T-helper 22 cell (primary cell): ENCODE measurements around the gene CCL7.
"Not testable (repeated sequence)": the region's sequence is repeated elsewhere in the genome, so short reads cannot be mapped to it uniquely, and the experiment has no call there.

Source experiments
- DNase-seq: peaks from one replicate; pipeline ENCODE4 v3.0.0-alpha.2; 2020; ENCODE audit warnings: low read depth

Gene CCL7

DNA sequence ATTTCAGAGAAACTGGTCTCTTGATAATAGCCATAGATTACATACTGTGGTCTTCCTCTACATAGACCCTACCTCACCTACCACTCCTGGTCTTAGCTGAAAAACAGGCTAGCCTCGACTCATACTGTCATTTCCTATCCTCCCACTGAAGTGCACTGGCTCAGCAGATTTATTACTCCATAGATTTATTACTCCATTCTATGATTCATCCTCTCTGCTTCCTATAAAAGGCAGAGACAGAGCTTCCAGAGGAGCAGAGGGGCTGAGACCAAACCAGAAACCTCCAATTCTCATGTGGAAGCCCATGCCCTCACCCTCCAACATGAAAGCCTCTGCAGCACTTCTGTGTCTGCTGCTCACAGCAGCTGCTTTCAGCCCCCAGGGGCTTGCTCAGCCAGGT, at the start of gene CCL7:
Gene CCL7, plus strand, starts transcription at position 253 of the 400 bp plus-strand sequence. Its CDS starts 70 bp downstream, at position 323.
- no peak for DNase-seq

GRCh38 chr17:34220752-34221395, 49.1 kb upstream of the CCL7 start:
- no peak for DNase-seq

DNA sequence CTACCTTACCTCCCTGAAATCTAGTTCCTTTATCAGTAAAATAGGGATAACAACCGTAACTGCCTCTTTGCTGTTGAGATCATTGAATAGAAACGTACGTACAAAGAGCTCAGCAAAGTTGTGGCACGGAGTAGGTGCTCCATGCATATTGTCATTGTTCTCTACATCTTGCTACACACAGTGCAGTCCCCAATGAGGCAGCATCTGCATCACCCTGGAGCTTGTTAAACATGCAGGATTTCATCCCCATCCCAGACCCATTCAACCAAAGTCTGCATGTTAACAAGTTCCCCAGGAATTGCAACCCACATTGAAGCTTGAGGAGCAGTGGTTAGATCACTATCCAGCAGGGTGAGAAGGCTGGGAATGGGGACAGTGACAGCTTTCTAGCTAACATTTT, 48.6 kb upstream of the CCL7 start:
- DNase-seq = no peak

DNA sequence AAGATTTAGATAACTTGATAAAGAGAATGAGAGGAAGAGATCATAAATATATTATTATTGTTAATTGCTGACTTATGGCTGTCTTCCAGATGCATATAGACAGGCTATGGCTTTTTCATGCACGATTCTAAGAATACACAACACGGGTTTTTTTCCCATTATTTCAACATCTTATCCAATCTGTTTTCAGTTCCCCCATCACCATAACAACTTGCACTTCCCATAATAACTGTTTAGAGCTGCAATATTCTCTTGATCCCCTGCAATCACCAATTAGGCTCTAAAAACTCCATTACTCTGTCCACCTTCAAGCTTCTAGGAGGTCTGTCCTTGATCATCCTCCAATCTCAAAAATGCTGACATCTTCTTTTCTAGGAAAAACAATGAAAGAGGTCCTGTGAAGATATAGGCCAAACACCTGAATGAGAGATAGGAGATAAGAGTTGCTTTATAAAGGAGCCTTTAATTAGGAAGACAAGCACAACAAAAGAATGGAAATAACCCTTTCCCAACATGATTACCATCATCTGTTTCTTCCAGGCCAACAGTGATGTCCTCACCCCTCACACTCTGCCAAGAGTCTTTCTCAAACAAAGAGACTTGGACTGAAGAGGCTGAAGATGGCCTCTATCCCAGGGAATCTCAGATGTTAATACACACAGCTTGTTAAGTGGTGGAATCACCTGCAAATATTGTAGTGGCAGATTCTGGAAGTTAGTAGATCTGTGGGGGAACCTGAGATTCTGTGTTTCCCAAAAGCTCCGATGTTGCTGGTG, 47.1 kb upstream of the CCL7 start:
- DNase-seq = no peak

DNA sequence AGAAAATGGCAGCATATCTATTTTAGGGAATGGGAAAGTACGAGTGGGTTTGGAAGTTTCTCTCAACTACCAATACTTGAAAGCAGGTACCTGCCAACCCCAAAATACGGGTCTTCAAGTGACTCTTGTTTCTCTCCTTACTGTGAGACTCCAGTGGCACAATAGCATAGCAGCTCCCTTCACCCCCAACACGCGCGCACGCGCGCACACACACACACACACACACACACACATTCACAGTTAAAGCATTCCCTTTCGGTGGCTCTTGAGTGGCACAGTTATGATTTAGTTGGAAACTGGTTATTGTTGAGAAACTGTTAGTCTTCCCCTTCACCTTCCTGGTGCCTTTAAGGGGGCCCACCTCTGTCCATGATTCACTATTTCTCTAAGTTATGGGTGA, 45.0 kb upstream of the CCL7 start:
- no peak for DNase-seq

GRCh38 chr17:34226011-34226743, 43.8 kb upstream of the CCL7 start:
- DNase-seq = no peak

- no peak for DNase-seq
Measured at GRCh38 chr17:34226744-34227034, 43.3 kb upstream of the CCL7 start.

- not testable (repeated sequence) for DNase-seq
Measured at GRCh38 chr17:34227293-34227692, 42.7 kb upstream of the CCL7 start.

DNA sequence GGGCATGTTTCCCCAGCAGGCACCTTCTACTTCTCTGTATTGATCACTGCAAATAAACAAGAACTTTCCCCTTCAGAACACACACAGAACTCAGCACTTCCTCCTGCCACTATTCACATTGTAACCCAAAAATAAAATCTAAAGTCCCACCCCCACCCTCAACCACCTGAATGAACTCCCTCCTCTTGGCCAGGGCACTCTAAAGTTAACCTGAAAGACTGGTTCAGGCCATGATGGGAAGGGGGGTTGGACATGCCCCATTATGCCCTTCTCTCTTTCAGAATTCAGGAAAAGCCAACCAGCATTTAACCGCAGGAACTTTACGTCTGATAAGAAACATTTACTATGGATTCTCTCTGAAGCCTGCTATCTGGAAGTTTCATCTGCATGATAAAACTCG, 42.3 kb upstream of the CCL7 start:
- no peak for DNase-seq

GRCh38 chr17:34228781-34229180, 41.2 kb upstream of the CCL7 start:
- no peak for DNase-seq

DNA sequence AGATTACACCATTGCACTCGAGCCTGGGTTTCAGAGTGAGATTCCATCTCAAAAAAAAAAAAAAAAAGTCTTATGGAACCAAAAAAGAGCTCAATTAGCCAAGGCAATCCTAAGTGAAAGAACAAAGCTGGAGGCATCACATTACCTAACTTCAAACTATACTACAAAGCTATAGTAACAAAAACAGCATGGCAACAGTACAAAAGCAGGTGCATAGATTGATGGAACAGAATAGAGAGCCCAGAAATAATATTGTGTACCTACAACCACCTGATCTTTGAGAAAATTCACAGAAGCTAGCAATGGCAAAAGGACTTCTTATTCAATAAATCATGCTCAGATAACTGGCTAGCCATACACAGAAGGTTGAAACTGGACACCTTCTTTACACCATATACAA, 39.7 kb upstream of the CCL7 start:
- DNase-seq = no peak

DNA sequence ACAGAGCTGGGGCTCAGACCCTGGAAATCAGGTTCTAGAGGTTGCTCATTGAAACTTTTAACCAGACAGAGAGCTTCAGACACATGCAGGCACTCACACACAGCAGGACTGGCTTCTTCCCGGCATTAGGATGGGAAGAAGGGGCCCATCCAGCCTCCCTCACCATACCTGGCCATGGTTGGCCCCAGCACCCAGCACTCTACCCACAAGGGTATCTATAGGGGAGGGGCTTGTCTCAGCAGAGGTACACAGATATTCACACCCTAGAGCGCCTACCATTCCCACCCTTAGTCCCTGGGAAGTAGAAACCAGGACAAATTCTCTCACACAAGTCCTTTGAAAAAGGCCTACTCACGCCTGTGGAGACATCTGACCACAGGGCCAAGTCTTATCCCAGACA, 35.4 kb upstream of the CCL7 start:
- DNase-seq = no peak

DNA sequence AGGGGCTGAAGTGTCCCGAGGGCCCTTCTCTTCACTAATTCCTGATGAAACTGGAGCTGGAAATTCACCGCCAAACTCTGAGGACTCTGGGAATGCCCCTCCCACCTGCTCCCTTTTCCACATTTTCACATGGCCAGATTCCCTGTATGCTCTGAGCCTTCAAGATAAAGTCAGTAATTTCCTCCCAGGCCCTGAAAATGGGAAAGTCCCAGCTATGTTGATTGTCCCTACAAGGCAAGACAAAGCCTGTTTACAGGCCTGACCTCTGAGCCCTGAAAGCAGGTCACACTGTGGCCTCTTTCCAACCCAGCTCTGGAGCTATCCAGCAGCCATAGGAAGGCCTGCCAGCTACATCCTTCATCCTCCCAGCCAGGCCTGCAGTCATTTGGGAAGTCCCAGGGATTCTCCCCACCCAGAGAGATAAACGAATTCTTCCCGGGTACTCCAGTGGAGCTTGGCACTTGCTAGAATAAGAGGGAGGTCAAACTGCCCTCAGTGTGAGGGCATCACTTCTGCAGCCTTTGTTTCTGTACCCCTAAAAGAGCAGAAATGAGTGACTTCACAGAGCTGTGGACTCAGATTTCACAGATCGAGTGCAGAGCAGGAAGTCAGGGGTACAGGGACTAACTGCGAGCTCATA, 34.5 kb upstream of the CCL7 start:
- no peak for DNase-seq

- DNase-seq = no peak
Measured at GRCh38 chr17:34236281-34236892, 33.6 kb upstream of the CCL7 start.

DNA sequence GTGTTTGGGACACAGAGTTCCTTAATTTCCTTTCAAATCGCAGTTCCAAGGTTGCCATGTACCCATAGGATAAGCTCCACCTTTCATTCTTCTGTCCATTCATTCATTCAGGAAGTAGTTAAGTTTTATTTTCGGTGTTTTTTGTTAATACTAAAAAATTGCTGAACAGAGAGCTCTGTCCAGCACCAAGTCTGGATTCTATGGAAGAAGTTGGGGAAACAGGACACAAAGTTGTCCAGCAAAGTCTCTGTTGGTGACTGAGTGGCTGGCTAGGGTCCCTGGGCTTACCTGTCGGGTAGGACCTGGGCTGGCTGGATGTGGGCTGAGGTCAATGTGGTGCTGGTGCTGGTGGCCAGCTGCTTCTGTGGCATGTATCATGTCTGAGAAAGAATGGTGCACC, 32.6 kb upstream of the CCL7 start:
- no peak for DNase-seq

DNA sequence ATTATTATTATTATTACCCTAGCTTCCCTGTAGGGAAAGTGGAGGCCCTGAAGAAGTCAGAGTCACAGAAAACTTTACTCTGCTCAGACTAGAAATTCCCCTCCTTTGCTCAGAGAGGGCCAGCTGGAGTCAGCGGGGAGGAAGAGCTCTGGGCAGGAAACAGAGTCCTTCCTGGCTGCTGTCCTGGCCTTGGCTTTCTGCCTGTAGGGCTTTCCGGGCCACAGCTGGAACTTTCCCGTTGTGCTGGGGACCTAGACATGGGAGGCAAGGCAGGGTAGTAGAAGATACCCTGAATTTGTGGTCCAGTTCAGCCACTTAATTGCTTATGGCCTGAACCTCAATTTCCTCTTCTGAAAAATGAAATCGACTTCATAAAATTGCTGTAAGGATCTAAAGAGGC, 29.0 kb upstream of the CCL7 start:
- no peak for DNase-seq

DNA sequence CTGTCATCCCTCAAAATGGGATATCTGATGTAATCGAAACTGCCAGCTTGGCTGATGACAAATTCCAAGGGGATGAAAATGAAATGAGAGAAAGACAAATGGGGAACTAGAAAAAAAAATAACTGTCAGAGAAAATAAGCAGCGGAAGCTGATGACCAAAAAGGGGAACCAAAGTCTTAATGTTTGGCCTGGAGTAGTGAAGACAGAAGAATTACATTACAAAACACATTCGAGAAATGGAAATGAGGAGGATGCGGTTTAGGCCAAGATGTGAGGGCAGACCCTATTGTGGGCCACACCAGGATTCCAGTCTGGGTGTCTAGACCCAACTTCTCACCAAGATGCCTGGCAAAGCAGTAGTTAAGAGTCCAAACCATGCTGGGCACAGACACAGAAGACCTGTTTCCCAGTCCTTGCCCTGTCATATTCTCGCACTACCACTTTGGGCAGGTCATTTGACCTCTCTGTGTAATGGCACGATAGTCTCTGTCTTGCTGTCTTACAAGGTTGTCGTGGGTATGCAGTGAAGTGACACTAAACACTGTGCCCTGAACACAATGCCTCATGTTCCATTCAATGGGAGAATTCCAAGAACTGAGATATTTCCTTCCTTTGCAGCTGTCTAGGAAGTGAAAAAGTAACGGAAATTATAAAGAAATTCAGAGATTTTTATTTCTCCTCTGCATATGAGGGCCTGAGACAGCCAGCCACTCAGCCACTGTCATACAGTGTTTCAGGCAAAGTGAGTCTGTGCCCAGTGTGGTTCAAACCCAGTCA, 27.2 kb upstream of the CCL7 start:
- no peak for DNase-seq

DNA sequence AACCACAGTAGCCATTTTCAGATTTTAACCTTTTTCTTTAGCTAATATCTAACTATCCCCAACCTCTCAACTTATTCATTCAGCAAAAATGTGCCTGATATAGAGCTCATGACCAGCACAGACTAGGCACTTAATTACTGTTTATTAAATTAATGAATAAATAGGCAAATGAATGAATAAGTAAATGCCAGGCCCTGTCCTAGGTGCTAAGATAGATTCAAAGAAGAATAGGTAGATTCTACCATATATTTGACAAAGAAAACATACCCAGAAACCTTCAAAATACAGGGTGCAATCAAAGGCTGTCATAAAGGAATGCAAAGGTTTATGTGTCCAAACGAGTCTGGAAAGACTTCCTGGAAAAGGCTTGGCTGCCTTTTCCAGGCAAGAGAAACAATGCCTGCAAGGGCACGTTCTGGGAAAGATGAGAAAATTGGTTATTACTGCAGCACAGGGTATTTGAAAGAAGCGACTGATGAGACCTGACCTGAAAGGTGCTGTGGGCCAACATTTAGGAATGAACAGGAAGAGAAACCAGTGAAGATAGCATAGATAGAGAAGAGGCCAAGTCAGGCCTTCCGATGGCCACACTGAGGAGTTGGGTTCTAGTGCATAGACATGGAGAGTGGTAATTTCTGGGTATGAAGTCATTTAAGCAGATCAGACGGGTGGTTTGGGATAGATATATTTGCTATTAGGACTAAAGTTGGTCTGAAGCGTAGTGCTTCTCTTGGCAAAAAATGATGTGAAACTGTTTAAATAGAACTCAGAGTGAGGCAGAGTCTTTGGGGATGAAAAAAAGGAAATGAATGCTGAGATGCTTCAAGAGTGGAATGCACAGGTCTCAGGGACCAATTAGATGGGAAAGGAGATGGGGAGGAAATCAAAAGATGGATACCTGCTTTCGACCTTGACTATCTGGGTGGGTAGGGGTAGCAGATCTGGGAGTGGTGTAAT, 26.4 kb upstream of the CCL7 start:
- no peak for DNase-seq

DNA sequence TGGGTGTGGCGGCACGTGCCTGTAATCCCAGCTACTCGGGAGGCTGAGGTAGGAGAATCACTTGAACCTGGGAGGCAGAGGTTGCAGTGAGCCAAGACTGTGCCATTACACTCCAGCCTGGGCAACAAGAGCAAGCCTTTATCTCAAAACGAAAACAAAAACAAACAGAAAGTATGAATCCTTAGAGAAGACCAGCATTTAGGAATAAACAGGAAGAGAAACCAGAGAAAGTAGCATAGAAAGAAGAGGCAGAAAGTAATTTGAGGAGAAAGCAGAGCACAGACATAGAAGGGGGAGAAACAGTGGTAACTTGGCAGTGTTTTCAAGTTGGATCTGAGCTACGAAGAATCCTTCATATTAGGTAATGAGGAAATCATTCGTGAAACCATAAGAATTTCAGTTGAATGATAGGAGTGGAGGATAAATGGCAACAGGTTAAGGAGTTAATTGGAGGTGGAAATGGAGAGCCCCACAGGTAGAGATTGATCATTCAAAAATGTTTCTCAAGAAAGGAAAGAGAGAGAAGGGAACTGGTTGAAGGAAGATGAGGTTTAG, 24.6 kb upstream of the CCL7 start:
- DNase-seq = no peak

GRCh38 chr17:34246446-34246845, 23.6 kb upstream of the CCL7 start:
- DNase-seq = no peak
